Subcutaneous adipose tissue (tissue), 4 donors: ENCODE measurements around the gene DUSP22. TPM values are rescaled to one million over a fixed set of nuclear protein-coding genes. Genes with fewer than 3 reads are reported as not detected.

Source experiments
- CTCF ChIP-seq: fragments of 450-650 bp; IDR thresholded peaks from one replicate; pipeline ENCODE4 v1.5.1; 2016; ENCODE audit warnings: low read depth, mild to moderate bottlenecking, control low read depth, antibody characterized with exemption, moderate library complexity
- total RNA-seq, 4 donors: library from RNA; depleted of rRNA; stranded (reverse); fragments of >200 nt; gene quantifications; one replicate each; pipeline ENCODE4 v1.1.0, GENCODE V29; 2016

Gene DUSP22
- total RNA-seq, 4 donors from 2014 or later: 54.0 to 88.9 (median 64.9) TPM

GRCh38 chr6:366389-367297 lies 74.4 kb downstream of the DUSP22 start:
- no peak for TF ChIP-seq CTCF

GRCh38 chr6:367298-367794 lies 75.1 kb downstream of the DUSP22 start:
- no peak for TF ChIP-seq CTCF

- TF ChIP-seq CTCF: no peak
These were observed 75.8 kb downstream of the DUSP22 start for GRCh38 chr6:367891-368630.

- no peak for TF ChIP-seq CTCF
These were observed 77.5 kb downstream of the DUSP22 start for GRCh38 chr6:369559-370431.

- no peak for TF ChIP-seq CTCF
These were observed 78.3 kb downstream of the DUSP22 start for GRCh38 chr6:370555-370954.

GRCh38 chr6:372336-372911 lies 80.1 kb downstream of the DUSP22 start:
- TF ChIP-seq CTCF: no peak
